HEK293 (cell line): ENCODE results near the gene GUCY1A2.

Experiments used
- CTCF ChIA-PET: fragments of 350-600 bp; formaldehyde crosslinking; extraction: SDS; loops from one replicate; lab custom pipeline; 2021; ENCODE audit warnings: antibody characterized with exemption; lab: Yijun Ruan, JAX
- POLR2A ChIA-PET: fragments of 300-600 bp; formaldehyde crosslinking; extraction: SDS; loops from one replicate; lab custom pipeline; 2020; ENCODE audit warnings: antibody characterized with exemption, inconsistent platforms; lab: Yijun Ruan, JAX
- H3K27ac ChIP-seq: fragments of 200-500 bp; sonication (Bioruptor generic); 2 replicates; pipeline ENCODE4 v1.5.1; 2014; ENCODE audit warnings: low read depth, low read length, control low read depth, inconsistent platforms; ENCODE audit errors: extremely low read depth
- H3K36me3 ChIP-seq, 2 experiments: fragments of 200-500 bp in 1 of 2; sonication (Bioruptor generic) in 1 of 2; 1 replicate in 1 of 2; 2 replicates in 1 of 2; pipeline ENCODE4 v1.5.1; 2014 to 2017; ENCODE audit warnings: inconsistent platforms in 2 of 2, low read length in 2 of 2; ENCODE audit not compliant: control insufficient read depth in 2 of 2, insufficient read depth in 1 of 2
- H3K4me1 ChIP-seq: fragments of 200-500 bp; sonication (Bioruptor generic); 2 replicates; pipeline ENCODE4 v1.5.1; 2014; ENCODE audit warnings: mild to moderate bottlenecking, low read length, inconsistent platforms; ENCODE audit not compliant: control insufficient read depth, insufficient read depth
- H3K4me3 ChIP-seq: 2 replicates; pipeline ENCODE4 v1.5.1; 2011; ENCODE audit warnings: low read depth, mild to moderate bottlenecking, control low read depth, low read length, moderate library complexity
- H3K9me3 ChIP-seq: fragments of 200-500 bp; sonication (Bioruptor generic); 2 replicates; pipeline ENCODE4 v1.5.1; 2014; ENCODE audit warnings: low read depth, low read length, inconsistent platforms; ENCODE audit not compliant: control insufficient read depth, insufficient read depth
- BCL11B ChIP-seq: fragments of 450-650 bp; formaldehyde crosslinking; IDR thresholded peaks from 2 replicates; pipeline ENCODE4 v1.5.1; 2016; ENCODE audit warnings: low read depth, missing biosample characterization, missing genetic modification characterization
- GFI1B ChIP-seq: fragments of 450-650 bp; formaldehyde crosslinking; IDR thresholded peaks from 2 replicates; pipeline ENCODE4 v1.5.1; 2016; ENCODE audit warnings: missing biosample characterization, missing genetic modification characterization
- KLF16 ChIP-seq: fragments of 450-650 bp; formaldehyde crosslinking; IDR thresholded peaks from 2 replicates; pipeline ENCODE4 v1.5.1; 2017; ENCODE audit warnings: missing biosample characterization, missing genetic modification characterization
- SCRT2 ChIP-seq: fragments of 450-650 bp; formaldehyde crosslinking; IDR thresholded peaks from 2 replicates; pipeline ENCODE4 v1.5.1; 2016; ENCODE audit warnings: missing biosample characterization, missing genetic modification characterization
- TCF7L2 ChIP-seq: IDR thresholded peaks from 2 replicates; pipeline ENCODE4 v1.6.1; 2011; ENCODE audit warnings: low read depth, mild to moderate bottlenecking, inconsistent platforms, low read length, moderate library complexity, borderline replicate concordance
- ZBTB48 ChIP-seq: fragments of 450-650 bp; formaldehyde crosslinking; IDR thresholded peaks from 2 replicates; pipeline ENCODE4 v1.5.1; 2016; ENCODE audit warnings: missing biosample characterization, missing genetic modification characterization
- ZNF155 ChIP-seq: fragments of 450-650 bp; formaldehyde crosslinking; IDR thresholded peaks from 2 replicates; pipeline ENCODE4 v1.5.1; 2016; ENCODE audit warnings: missing biosample characterization, missing genetic modification characterization
- ZNF157 ChIP-seq: fragments of 450-650 bp; formaldehyde crosslinking; IDR thresholded peaks from 2 replicates; pipeline ENCODE4 v1.5.1; 2016; ENCODE audit warnings: missing biosample characterization, missing genetic modification characterization
- ZNF174 ChIP-seq: fragments of 450-650 bp; formaldehyde crosslinking; IDR thresholded peaks from 2 replicates; pipeline ENCODE4 v1.5.0; 2017; ENCODE audit warnings: missing biosample characterization, mild to moderate bottlenecking, missing genetic modification characterization
- ZNF2 ChIP-seq: fragments of 450-650 bp; formaldehyde crosslinking; IDR thresholded peaks from 2 replicates; pipeline ENCODE4 v1.5.1; 2016; ENCODE audit warnings: missing biosample characterization, missing genetic modification characterization
- ZNF37A ChIP-seq: fragments of 450-650 bp; IDR thresholded peaks from 2 replicates; pipeline ENCODE4 v1.5.1; 2018; ENCODE audit warnings: missing biosample characterization, missing genetic modification characterization
- ZNF433 ChIP-seq: fragments of 450-650 bp; formaldehyde crosslinking; IDR thresholded peaks from 2 replicates; pipeline ENCODE4 v1.5.1; 2016; ENCODE audit warnings: missing biosample characterization, missing genetic modification characterization, low read depth
- ZNF544 ChIP-seq: fragments of 450-650 bp; formaldehyde crosslinking; IDR thresholded peaks from 2 replicates; pipeline ENCODE4 v1.5.0; 2017; ENCODE audit warnings: missing biosample characterization, missing genetic modification characterization
- ZNF571 ChIP-seq: fragments of 450-650 bp; formaldehyde crosslinking; IDR thresholded peaks from 2 replicates; pipeline ENCODE4 v1.5.0; 2017; ENCODE audit warnings: missing biosample characterization, missing genetic modification characterization
- ZNF621 ChIP-seq: fragments of 450-650 bp; formaldehyde crosslinking; IDR thresholded peaks from 2 replicates; pipeline ENCODE4 v1.5.1; 2017; ENCODE audit warnings: missing biosample characterization, missing genetic modification characterization
- TF ChIP-seq, protein P1 (sequence below): fragments of 450-650 bp; formaldehyde crosslinking; IDR thresholded peaks from 2 replicates; pipeline ENCODE4 v1.5.1; 2016; ENCODE audit warnings: missing biosample characterization, missing genetic modification characterization
- TF ChIP-seq, protein P2 (sequence below): fragments of 450-650 bp; formaldehyde crosslinking; IDR thresholded peaks from 2 replicates; pipeline ENCODE4 v1.5.1; 2017; ENCODE audit warnings: missing biosample characterization, missing genetic modification characterization
- TF ChIP-seq, protein P3 (sequence below): fragments of 450-650 bp; formaldehyde crosslinking; IDR thresholded peaks from 2 replicates; pipeline ENCODE4 v1.5.1; 2016; ENCODE audit warnings: missing biosample characterization, missing genetic modification characterization
- TF ChIP-seq, protein P4 (sequence below): fragments of 450-650 bp; formaldehyde crosslinking; IDR thresholded peaks from 2 replicates; pipeline ENCODE4 v1.5.1; 2016; ENCODE audit warnings: missing biosample characterization, missing genetic modification characterization
- TF ChIP-seq, protein P5 (sequence below): fragments of 450-650 bp; formaldehyde crosslinking; IDR thresholded peaks from 2 replicates; pipeline ENCODE4 v1.5.1; 2016; ENCODE audit warnings: missing biosample characterization, missing genetic modification characterization

GUCY1A2 gene

DNA sequence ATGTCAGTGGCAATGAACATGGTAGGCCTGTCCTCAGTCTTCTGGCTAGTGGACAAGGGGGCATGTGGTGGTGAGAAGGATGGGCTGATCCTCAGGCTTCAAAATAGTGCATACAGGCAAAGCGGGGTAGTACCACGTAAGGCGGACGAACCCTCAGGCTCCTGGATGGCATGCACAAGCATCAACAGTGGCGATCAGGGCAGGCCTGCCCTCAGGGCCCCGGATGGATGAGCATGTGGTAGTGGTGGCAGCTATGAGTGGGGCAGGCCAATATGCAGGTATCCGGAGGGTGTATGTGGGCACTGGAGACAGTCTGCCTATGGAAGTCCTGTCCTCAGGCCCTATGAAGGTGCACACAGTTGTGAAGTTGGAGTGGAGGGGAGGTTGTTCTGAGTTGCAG lies 163.8 kb downstream of the GUCY1A2 start (continued):
- TF ChIP-seq, protein P1, sequence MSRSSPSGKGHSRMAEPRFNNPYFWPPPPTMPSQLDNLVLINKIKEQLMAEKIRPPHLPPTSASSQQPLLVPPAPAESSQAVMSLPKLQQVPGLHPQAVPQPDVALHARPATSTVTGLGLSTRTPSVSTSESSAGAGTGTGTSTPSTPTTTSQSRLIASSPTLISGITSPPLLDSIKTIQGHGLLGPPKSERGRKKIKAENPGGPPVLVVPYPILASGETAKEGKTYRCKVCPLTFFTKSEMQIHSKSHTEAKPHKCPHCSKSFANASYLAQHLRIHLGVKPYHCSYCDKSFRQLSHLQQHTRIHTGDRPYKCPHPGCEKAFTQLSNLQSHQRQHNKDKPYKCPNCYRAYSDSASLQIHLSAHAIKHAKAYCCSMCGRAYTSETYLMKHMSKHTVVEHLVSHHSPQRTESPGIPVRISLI = no peak
- TF ChIP-seq TCF7L2 (no peak), ZNF2 (tag by site-specific recombination) (no peak), ZNF621 (no peak), ZNF157 (no peak)
- TF ChIP-seq, all 188 proteins: peak for 0

DNA sequence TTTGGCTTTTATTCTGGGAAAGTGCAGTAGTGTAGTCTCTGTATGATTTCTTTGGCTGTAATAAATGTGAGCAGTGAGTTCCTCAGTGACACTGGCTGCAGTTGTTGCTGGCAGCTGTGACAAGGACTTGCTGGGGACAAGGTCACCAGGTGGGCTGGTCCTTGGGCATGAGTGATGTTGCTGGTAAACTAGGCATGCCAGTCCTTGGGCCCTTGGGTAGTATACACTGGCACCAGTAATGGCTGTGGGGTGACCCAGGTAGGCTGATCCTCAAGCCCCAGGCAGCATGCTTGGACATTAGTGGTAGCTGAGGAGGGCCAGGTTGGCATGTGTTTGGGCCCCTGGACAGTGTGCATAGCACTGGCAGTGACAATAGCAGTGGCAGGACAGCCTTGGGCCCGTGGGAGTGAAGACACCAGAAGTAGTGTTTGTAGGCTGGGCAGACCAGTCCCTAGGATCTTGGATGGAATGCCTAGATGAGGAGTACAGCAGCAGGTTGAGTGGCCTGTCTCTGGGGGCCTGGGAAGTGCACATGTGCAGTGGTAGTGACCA lies 164.3 kb downstream of the GUCY1A2 start:
- CTCF ChIA-PET = interaction anchor here (0.6 kb wide), 1 partner anchor 100 kb away, joined by 3 read pairs; no protein-coding TSS in a partner anchor
- TF ChIP-seq ZNF571 (tag by site-specific recombination) (no peak), BCL11B (tag by site-specific recombination) (no peak), GFI1B (no peak), ZNF433 (no peak), ZNF155 (tag by site-specific recombination) (no peak), SCRT2 (tag by site-specific recombination) (no peak), KLF16 (no peak), ZNF37A (tag by site-specific recombination) (no peak), ZNF174 (tag by site-specific recombination) (no peak), ZBTB48 (tag by site-specific recombination) (no peak), ZNF544 (tag by site-specific recombination) (no peak)
- TF ChIP-seq, protein P2, sequence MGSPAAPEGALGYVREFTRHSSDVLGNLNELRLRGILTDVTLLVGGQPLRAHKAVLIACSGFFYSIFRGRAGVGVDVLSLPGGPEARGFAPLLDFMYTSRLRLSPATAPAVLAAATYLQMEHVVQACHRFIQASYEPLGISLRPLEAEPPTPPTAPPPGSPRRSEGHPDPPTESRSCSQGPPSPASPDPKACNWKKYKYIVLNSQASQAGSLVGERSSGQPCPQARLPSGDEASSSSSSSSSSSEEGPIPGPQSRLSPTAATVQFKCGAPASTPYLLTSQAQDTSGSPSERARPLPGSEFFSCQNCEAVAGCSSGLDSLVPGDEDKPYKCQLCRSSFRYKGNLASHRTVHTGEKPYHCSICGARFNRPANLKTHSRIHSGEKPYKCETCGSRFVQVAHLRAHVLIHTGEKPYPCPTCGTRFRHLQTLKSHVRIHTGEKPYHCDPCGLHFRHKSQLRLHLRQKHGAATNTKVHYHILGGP (tag by site-specific recombination) = no peak
- TF ChIP-seq, protein P3, sequence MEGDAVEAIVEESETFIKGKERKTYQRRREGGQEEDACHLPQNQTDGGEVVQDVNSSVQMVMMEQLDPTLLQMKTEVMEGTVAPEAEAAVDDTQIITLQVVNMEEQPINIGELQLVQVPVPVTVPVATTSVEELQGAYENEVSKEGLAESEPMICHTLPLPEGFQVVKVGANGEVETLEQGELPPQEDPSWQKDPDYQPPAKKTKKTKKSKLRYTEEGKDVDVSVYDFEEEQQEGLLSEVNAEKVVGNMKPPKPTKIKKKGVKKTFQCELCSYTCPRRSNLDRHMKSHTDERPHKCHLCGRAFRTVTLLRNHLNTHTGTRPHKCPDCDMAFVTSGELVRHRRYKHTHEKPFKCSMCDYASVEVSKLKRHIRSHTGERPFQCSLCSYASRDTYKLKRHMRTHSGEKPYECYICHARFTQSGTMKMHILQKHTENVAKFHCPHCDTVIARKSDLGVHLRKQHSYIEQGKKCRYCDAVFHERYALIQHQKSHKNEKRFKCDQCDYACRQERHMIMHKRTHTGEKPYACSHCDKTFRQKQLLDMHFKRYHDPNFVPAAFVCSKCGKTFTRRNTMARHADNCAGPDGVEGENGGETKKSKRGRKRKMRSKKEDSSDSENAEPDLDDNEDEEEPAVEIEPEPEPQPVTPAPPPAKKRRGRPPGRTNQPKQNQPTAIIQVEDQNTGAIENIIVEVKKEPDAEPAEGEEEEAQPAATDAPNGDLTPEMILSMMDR = no peak
- TF ChIP-seq, protein P4, sequence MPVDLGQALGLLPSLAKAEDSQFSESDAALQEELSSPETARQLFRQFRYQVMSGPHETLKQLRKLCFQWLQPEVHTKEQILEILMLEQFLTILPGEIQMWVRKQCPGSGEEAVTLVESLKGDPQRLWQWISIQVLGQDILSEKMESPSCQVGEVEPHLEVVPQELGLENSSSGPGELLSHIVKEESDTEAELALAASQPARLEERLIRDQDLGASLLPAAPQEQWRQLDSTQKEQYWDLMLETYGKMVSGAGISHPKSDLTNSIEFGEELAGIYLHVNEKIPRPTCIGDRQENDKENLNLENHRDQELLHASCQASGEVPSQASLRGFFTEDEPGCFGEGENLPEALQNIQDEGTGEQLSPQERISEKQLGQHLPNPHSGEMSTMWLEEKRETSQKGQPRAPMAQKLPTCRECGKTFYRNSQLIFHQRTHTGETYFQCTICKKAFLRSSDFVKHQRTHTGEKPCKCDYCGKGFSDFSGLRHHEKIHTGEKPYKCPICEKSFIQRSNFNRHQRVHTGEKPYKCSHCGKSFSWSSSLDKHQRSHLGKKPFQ (tag by site-specific recombination) = no peak
- TF ChIP-seq, protein P5, sequence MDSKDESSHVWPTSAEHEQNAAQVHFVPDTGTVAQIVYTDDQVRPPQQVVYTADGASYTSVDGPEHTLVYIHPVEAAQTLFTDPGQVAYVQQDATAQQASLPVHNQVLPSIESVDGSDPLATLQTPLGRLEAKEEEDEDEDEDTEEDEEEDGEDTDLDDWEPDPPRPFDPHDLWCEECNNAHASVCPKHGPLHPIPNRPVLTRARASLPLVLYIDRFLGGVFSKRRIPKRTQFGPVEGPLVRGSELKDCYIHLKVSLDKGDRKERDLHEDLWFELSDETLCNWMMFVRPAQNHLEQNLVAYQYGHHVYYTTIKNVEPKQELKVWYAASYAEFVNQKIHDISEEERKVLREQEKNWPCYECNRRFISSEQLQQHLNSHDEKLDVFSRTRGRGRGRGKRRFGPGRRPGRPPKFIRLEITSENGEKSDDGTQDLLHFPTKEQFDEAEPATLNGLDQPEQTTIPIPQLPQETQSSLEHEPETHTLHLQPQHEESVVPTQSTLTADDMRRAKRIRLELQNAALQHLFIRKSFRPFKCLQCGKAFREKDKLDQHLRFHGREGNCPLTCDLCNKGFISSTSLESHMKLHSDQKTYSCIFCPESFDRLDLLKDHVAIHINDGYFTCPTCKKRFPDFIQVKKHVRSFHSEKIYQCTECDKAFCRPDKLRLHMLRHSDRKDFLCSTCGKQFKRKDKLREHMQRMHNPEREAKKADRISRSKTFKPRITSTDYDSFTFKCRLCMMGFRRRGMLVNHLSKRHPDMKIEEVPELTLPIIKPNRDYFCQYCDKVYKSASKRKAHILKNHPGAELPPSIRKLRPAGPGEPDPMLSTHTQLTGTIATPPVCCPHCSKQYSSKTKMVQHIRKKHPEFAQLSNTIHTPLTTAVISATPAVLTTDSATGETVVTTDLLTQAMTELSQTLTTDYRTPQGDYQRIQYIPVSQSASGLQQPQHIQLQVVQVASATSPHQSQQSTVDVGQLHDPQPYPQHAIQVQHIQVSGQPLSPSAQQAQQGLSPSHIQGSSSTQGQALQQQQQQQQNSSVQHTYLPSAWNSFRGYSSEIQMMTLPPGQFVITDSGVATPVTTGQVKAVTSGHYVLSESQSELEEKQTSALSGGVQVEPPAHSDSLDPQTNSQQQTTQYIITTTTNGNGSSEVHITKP (tag by site-specific recombination) = no peak
- TF ChIP-seq, all 188 proteins: peak for 0

More for the DNA sequence above, 164.3 kb downstream of the GUCY1A2 start:
- H3K36me3 ChIP-seq = no peaks in the 10 kb centered on the region
- H3K27ac ChIP-seq = no peak overlapping the region
- no peaks in the 10 kb centered on the region for H3K4me1 ChIP-seq
- no peaks in the 10 kb centered on the region for H3K9me3 ChIP-seq
- POLR2A ChIA-PET = no interaction called here
- H3K4me3 ChIP-seq = no peak overlapping the region
